HG03095 (cell line): ENCODE measurements around the gene RNF111.
"Not testable (repeated sequence)": the region's sequence is repeated elsewhere in the genome, so short reads cannot be mapped to it uniquely, and the experiment has no call there.

Experiments used
- ATAC-seq: cut with Tn5 transposase; IDR thresholded peaks from one replicate; pipeline ENCODE4 v1.9.1; 2021; ENCODE audit warnings: moderate library complexity; ENCODE audit not compliant: unreplicated experiment

Gene RNF111

GRCh38 chr15:58999694-59000093, 12.2 kb downstream of the RNF111 start:
- no peak for ATAC-seq

GRCh38 chr15:59000251-59000650, 12.8 kb downstream of the RNF111 start:
- not testable (repeated sequence) for ATAC-seq

DNA sequence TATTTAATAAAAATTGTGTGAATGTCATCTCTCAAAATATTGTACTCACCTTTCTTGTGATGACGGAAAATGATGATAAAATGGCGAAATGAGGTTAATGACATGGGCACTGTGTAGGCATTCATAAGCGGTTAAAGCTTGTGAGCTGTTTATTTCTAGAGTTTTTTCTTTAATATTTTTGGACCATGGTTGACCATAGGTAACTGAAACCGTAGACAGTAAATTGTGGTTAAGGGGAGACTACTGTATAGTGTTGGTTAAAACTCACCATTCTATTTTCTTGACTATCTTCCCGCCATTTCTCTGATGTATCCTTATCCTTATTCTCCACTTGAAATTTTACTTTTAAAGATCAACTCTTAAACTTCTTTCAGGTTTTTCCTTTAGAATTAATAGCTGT, 14.5 kb downstream of the RNF111 start:
- ATAC-seq: no peak

DNA sequence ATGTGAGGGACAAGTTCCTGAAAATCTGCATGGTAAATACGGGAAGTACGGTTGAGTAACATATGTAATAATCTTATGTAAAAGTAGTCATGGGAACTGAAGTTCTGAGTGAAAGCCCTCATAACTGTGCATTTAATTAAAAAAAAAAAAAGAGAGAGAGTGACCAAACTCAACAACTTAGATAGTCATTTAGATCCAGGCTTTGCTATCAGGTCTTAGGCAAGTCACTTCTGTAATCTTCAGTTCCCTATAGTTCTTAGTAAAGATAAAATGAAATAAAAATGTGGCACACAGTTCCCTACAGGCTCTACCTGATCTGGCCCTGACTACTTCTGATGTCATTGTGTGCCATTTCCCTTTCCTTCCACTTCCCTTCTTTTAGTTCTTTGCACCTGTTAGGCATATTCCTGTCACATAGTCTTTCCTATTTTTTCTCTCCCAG, 15.0 kb downstream of the RNF111 start:
- no peak for ATAC-seq

DNA sequence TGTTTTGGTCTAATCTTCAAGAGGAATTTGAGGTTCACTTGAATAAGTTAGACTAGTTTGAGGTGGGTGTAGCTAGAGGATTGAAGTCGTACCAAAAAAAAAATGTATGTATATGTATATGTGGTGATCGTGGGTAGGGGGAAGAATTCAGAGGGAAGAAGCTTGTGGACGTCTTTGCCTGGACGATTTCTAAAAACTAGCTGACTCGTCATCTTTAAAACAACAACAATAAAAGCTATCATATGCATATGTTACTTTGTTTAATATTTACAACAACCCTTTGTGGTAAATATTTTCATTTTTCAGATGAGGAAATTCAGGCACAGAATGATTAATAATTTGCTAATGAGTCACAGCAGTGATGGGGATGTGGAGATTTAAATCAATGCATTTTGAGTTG, 18.1 kb downstream of the RNF111 start:
- ATAC-seq: no peak

DNA sequence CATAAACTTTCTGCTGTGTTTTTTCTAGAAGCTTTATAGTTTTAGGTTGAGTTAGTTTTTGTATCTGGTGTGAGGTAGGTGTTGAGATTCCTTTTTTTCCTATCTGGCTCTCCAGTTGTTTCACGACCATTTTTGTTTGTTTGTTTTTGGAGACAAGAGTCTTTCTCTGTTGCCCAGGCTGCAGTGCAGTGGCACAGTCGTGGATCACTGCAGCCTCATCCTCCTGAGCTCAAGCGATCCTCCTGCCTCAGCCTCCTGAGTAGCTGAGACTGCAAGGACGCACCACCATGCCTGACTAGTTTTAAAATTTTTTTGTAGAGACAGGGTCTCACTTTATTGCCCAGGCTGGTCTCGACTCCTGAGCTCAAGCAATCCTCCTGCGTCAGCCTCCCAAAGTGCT, 20.6 kb downstream of the RNF111 start:
- no peak for ATAC-seq

DNA sequence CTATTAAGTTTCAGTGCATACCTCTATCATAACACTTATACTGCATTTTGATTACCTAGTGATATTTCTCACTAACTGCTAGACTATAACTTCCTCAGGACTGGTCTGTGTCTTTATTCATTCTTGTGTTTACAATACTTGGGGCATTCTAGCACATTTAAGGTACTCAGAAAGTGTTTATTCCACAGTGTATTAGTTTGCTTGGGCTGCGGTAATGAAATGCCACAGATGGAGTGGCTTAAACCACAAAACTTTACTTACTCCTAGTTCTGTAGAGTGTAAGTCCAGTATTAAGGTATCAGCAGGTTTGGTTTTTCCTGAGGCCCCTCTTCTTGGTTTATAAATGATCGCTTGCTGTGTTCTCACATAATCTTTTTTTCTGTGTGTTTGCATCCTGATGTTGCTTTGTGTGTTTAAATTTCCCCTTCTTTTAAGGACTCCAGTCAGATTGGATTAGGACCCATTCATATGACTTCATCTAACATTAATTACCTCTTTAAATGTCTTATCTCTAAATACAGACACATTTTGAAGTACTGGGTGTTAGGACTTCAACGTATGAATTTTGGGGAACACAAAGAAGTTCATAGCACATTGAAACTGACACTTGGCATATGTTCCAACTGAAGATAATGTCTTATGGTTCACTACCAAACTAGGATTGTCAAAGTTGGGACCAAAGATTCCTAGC, 23.9 kb downstream of the RNF111 start:
- ATAC-seq: no peak

- no peak for ATAC-seq
Measured at GRCh38 chr15:59013246-59013873, 25.9 kb downstream of the RNF111 start.

- no peak for ATAC-seq
Measured at GRCh38 chr15:59014068-59014467, 26.6 kb downstream of the RNF111 start.

GRCh38 chr15:59017449-59017848, 30.0 kb downstream of the RNF111 start:
- no peak for ATAC-seq

GRCh38 chr15:59018833-59019232, 31.4 kb downstream of the RNF111 start:
- ATAC-seq: no peak

GRCh38 chr15:59020322-59020721, 32.9 kb downstream of the RNF111 start:
- ATAC-seq: no peak

DNA sequence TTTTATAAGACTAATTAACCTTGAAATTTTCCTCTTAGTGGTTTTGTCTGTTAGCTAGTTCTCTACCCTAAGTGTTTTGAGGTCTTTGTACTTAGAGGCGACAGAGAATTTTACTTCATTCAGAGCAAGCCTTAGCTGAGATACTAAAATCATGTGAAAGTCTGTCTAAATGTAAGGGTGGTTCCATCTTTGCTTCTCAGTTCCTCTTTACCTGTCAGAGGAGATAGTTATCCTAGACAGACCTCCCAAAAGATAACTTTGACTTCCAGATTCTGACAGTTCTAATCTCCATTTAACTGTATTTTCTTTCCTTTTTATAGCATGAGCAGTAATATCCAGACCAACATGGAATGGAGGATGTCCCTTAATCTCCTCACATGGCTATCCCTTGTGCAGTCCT, 34.7 kb downstream of the RNF111 start:
- no peak for ATAC-seq

DNA sequence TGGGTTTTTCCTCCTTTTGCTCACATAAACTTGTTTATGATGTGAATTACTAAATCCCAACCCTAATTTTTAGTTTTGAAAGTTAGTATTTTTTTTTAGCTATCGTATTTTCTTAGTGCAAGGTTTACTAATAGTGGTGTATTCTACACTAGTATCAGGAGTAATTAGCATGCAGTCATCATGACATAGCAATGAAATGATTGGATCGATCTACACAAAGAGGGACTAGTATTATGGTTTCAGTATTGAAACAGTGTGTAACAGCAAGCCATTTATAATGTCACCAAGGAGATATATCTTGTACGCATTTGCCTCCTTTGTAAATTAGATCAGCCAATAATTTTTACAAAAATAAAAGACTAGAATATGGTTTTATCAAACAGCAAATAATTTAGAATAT, 38.7 kb downstream of the RNF111 start:
- no peak for ATAC-seq

DNA sequence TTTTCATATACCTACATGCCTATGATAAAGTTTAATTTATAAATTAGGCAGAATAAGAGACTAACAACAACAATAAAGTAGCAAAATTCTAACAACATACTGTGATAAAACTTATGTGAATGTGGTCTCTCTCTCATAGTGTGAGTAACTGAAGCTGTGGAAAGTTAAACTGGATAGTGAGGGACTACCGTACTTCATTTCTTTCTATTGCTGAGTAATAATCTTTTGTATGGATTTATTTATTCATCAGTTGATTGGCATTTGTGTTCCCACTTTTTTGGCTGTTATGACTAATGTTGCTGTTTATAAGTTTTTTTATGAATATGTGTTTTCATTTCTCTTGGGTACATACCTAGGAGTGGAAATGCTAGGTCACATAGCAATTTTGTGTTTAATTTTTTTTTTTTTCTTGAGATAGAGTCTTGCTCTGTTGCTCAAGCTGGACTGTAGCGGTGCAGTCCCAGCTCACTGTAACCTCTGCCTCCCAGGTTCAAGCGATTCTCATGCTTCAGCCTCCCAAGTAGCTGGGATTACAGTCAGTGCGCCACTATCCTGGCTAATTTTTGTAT, 41.0 kb downstream of the RNF111 start:
- ATAC-seq: no peak

DNA sequence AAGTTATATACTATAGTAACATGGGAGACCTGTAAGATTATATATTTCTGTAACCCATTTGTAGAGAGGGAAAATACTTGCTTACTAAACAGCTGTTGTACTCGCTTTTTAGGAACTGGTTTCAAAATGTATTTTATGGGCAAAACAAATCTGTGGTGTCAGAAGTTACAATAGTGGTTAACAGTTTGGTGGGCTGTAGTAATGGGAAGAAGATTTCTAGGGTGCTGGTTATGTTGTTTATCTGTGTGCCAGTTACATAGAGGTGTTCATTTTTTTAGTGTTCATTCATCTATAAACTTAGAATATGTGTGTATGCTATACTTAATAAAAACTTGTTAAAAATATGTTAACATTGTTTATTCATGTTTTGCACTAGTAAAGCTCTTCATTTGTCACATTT, 42.1 kb downstream of the RNF111 start:
- ATAC-seq: no peak

DNA sequence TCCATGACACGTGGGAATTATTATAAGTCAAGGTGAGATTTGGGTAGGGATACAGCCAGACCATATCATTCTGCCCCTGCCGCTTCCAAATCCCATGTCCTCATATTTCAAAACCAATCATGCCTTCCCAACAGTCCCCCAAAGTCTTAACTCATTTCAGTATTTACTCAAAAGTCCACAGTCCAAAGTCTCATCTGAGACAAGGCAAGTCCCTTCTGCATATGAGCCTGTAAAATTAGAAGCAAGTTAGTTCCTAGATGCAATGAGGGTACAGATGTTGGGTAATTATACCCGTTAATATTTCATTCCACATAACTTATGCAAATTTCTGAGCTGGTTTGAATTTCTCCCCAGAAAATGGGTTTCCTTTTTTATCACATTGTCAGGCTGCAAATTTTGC, 47.7 kb downstream of the RNF111 start:
- no peak for ATAC-seq

DNA sequence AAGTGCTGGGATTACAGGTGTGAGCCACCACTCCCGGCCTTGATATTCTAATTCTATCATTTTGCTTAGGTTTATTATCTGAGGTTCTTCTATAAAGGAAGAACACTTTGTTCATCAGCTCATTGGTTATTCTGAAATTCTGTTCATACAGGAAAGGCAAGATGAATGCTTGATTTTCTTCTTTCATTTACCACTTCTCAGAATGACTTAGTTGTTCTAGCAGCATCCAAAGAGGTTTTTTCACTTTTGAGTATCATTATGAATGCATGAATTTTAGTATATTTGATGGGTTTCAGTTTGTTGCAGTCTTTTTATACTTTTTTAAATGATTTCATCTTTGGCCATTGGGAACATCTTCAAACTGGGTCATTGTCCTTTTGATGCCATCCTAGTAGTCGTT, 51.8 kb downstream of the RNF111 start:
- ATAC-seq: no peak

DNA sequence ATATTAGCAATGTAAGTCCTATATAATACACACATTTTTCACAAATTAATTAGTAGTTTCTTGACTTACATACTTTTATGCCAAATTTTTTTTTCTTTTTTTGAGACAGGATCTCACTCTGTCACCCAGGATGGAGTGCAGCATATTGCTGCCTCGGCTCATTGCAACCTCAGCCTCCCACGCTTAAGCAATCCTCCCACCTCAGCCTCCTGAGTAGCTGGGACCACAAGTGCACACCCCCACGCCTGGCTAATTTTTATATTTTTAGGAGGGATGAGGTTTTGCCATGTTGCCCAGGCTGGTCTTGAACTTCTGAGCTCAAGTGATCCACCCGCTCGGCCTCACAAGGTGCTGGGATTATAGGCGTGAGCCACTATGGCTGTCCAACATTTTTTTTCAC, 54.6 kb downstream of the RNF111 start:
- no peak for ATAC-seq

DNA sequence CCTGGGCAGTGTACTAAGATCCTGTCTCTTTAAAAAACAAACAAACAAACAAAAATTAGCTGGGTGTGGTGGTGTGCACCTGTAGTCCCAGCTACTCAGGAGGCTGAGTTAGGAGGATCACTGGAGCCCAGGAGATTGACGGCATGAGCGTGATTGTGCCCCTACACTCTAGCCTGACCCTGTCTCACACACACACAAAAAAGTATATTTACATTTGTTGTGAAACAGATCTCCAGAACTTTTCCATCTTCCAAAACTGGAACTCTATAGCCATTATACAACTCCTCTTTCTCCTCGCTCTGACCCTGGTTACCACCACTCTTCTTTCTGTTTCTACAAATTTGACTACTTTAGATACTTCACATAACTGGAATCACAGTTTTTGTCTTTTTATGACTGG, 61.4 kb downstream of the RNF111 start:
- no peak for ATAC-seq

- no peak for ATAC-seq
Measured at GRCh38 chr15:59051873-59052861, 64.7 kb downstream of the RNF111 start.
